Ectodermal cell (in vitro differentiated cells): ENCODE measurements around the gene ACAN.

ENCODE experiments used
- H3K27ac ChIP-seq: 2 replicates; pipeline ENCODE4 v1.7.0; 2013; ENCODE audit warnings: mild to moderate bottlenecking, low read depth, low read length; ENCODE audit not compliant: insufficient read depth, poor library complexity, severe bottlenecking
- H3K27me3 ChIP-seq: 2 replicates; pipeline ENCODE4 v1.7.0; 2013; ENCODE audit warnings: mild to moderate bottlenecking, low read length; ENCODE audit not compliant: insufficient read depth, control insufficient read depth, poor library complexity, severe bottlenecking
- H3K36me3 ChIP-seq: one replicate; pipeline ENCODE4 v1.7.0; 2013; ENCODE audit warnings: low read length; ENCODE audit not compliant: control insufficient read depth, insufficient read depth
- H3K4me1 ChIP-seq: one replicate; pipeline ENCODE4 v1.7.0; 2013; ENCODE audit warnings: low read length; ENCODE audit not compliant: control insufficient read depth, insufficient read depth
- H3K4me3 ChIP-seq: 2 replicates; pipeline ENCODE4 v1.7.0; 2013; ENCODE audit warnings: low read depth, low read length, control low read depth; ENCODE audit not compliant: insufficient read depth
- H3K9me3 ChIP-seq: 2 replicates; pipeline ENCODE4 v1.7.0; 2013; ENCODE audit warnings: mild to moderate bottlenecking, low read length, moderate library complexity; ENCODE audit not compliant: control insufficient read depth
- WGBS, 2 experiments: methylation state at CpG; one replicate each; pipeline ENCODE4 v1.1.7; 2013; ENCODE audit warnings: missing lambda C conversion rate in 2 of 2; 5-methylcytosine and 5-hydroxymethylcytosine counted together

The ACAN gene

DNA sequence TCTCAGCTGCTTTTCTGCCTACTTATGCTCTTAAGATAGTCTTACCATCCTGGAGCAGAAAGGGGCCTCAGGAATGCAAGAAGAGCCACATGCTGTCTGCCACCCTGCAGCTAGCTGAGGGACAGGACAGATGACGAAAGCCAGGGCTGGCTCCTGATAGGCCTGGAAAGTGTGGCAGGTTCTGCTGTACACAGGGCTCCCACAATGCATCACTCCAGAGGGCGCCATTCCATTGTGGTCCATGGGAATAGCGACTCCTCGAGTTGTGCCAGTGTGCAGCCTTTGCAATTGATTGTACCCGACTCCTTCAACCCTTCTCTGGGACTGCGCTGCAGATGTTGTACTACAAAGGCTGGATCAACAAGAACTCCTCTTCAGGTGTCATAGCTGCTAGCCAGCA lies 11.2 kb downstream of the ACAN start:
- Histone ChIP-seq H3K9me3 (no peaks in the 10 kb centered on the region), H3K4me1 (peaks cover 4% of the 10 kb centered on the region), H3K4me3 (no peak overlapping the region), H3K36me3 (no peaks in the 10 kb centered on the region), H3K27me3 (no peaks in the 10 kb centered on the region), H3K27ac (no peak overlapping the region)
- WGBS, 2 experiments: 89% methylated on average over 6 of the region's 6 CpGs

DNA sequence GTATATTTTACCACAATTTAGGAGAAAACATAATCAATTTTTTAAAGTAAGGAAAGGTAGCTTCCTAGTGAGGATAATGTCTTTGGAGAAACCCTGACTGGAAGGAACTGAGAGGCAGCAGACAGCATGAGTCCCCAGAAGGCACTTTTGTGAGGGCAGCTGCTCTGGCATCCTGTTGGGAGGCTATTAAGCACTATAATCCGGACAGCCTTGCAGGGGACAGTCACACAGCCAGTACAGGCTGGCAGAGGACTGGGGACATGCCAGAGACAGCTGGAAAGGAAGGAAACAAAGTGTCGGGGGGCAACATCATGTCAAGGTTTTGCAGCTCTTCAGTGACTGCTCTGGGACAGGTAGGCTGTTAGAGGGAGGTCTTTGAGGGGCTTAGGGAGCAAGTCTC lies 15.7 kb downstream of the ACAN start:
- no peaks in the 10 kb centered on the region for H3K36me3 ChIP-seq
- no peaks in the 10 kb centered on the region for H3K9me3 ChIP-seq
- H3K27me3 ChIP-seq: no peaks in the 10 kb centered on the region
- H3K27ac ChIP-seq: no peak overlapping the region
- no peaks in the 10 kb centered on the region for H3K4me1 ChIP-seq
- no peak overlapping the region for H3K4me3 ChIP-seq
- 63 to 69% methylated on average over 2 of the region's 2 CpGs for WGBS, 2 experiments

DNA sequence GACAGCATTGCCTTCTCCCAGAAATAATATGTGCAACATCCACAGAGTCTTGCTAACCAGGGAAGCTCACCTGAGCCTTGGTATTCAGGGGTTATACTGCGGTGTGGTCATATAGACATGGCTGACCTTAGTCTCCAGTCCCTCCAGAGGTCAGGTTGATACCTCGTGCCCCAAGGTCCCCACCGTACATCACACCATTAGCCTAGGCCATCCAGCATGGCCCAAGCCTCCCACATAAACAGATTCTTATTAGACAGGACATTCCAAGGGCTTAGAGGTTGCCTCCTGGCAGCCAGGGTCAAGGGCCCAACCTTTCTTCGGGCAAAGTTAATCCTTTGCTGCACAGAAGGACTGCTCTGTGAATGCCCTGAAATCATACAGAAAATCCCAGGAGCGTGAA lies 18.8 kb downstream of the ACAN start:
- Histone ChIP-seq H3K27me3 (no peaks in the 10 kb centered on the region), H3K36me3 (no peaks in the 10 kb centered on the region), H3K4me1 (no peaks in the 10 kb centered on the region), H3K27ac (no peak overlapping the region), H3K9me3 (no peaks in the 10 kb centered on the region), H3K4me3 (no peak overlapping the region)
- 93 to 95% methylated on average over 5 of the region's 5 CpGs for WGBS, 2 experiments

DNA sequence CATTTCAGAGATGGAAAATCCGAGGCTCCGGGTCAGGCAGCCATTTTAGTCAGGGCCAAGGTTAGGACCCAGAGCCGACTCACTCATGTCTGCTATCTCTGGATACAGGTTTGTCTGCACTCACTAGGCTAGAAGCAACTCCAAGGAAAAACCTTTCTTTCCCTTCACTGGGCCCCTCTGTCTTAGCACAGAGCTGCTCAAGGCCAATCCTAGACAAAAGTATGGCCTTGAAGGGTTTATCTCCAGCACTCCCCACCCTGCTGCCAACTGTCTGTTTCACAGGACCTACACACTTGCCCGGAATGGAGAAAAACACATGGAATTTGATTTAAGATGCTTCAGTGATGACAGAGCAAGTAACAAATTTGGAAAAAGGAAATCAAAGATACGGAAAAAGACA lies 25.6 kb downstream of the ACAN start:
- Histone ChIP-seq H3K4me1 (no peaks in the 10 kb centered on the region), H3K4me3 (no peak overlapping the region), H3K36me3 (no peaks in the 10 kb centered on the region), H3K9me3 (no peaks in the 10 kb centered on the region), H3K27me3 (no peaks in the 10 kb centered on the region), H3K27ac (no peak overlapping the region)
- 90 to 94% methylated on average over 5 of the region's 5 CpGs for WGBS, 2 experiments

DNA sequence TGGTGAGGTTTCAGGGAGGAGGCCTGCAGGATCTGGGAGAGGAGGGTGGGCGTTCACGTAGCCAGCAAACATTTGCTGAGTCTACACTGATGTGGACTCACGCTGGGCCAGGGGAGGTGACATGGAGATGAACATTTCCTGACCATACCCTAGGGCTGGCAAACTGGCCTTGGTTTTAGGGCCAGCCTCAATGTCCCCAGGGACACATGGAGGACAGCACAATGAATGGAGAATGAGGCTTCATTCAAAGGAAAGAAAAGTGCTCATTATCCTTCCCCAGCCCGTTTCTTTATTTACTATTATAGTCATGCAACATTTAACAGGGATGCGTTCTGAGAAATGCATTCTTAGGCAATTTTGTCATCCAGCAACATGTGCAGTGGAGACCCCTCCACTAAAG lies 26.8 kb downstream of the ACAN start:
- WGBS, 2 experiments: 76 to 84% methylated on average over 5 of the region's 5 CpGs
- Histone ChIP-seq H3K9me3 (no peaks in the 10 kb centered on the region), H3K27me3 (no peaks in the 10 kb centered on the region), H3K4me1 (no peaks in the 10 kb centered on the region), H3K27ac (no peak overlapping the region), H3K4me3 (no peak overlapping the region), H3K36me3 (no peaks in the 10 kb centered on the region)

DNA sequence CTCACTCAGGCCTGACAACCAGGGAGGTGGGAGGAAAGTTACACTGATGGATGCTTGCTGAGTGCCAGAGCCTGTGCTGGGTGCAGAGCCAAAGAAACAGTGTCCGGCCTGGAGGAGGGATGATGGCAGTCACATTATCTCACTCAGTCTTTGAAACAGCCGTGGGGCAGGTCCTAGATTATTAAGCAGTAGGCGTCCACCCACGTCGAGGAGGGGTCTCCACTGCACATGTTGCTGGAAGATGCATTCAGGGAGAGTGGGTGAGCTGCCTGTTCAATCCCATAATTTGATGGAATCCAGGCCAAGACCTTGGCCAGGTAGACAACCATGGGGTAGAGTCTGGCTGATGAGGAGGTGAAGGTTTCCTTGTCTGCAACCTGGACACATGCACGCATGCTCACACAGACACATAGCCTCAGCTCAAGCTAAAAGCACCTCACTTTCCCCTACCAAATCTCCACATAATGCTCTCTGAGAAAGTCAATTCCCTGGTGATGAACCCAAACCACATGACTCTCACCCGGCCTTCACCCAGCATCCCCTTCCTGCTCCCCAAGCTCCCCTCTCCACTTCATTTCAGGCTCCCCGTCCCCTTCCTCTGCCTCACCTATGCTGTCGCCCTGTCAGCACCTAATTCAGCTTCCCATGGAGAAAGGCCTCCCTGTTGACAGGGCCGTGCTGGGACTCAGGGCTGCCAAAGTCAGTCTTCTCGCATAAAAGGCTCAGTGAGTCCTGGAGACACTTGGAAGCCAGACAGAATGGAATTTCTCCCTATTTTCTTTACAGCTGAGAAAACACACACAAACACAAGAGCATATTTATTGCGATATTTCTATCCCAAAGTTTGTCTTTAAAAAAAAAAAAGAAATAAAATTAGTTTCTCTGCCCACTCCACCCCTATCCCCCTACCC lies 29.8 kb downstream of the ACAN start:
- Histone ChIP-seq H3K27ac (no peak overlapping the region), H3K27me3 (no peaks in the 10 kb centered on the region), H3K4me3 (no peak overlapping the region), H3K4me1 (no peaks in the 10 kb centered on the region), H3K9me3 (no peaks in the 10 kb centered on the region), H3K36me3 (no peaks in the 10 kb centered on the region)
- WGBS, 2 experiments: 87 to 89% methylated on average over 12 of the region's 12 CpGs

DNA sequence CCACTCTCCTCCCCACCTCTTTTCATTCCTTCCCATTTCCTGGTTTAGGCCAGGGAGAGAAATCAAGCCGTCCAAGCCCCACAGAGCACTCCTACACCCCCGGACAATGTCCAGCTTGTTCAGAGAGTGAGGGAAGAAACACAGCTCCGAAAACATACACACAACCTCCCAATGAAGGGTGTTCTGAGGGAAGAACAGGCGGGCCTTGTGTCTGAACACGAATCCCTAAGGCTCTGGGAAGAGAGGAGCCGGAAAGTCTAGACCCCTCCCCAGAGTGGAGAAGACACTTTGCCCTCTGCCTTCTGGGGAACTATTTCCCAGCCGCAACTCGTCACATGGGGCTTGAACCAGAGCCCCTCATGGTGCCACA lies 30.5 kb downstream of the ACAN start:
- no peak overlapping the region for H3K27ac ChIP-seq
- no peaks in the 10 kb centered on the region for H3K36me3 ChIP-seq
- H3K4me1 ChIP-seq: no peaks in the 10 kb centered on the region
- no peak overlapping the region for H3K4me3 ChIP-seq
- 76 to 85% methylated on average over 6 to 8 of the region's 8 CpGs for WGBS, 2 experiments
- H3K9me3 ChIP-seq: no peaks in the 10 kb centered on the region
- H3K27me3 ChIP-seq: no peaks in the 10 kb centered on the region

DNA sequence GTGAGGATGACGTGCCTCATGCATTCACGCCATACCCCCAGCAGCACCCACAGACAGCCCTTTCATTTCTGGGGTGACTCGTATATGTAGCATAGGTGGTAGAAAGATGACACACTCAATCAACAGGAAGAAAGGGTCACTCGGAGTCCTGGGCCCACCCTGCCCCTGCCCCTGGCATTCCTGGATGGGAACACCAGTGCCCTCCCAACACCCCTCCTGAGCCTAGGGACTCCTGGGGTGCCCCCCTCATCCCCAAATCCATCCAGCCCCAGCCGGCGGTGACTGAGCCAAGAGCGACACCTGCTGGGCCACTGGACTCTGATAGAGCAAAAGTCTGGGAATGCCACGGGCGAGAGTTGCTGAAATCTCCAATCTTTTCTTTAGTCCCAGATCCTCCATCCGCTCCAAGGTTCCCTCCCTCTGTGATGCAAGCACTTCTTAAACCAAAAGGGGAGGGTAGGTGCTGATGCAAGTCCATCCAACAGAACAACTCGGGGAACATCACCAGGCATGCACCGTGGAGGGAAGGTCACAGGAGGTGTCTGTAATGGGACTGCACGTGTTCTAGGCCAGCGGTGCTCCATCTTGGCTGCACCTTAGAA lies 31.1 kb downstream of the ACAN start:
- no peak overlapping the region for H3K27ac ChIP-seq
- 44 to 53% methylated on average over 13 to 14 of the region's 14 CpGs for WGBS, 2 experiments
- no peaks in the 10 kb centered on the region for H3K36me3 ChIP-seq
- no peaks in the 10 kb centered on the region for H3K9me3 ChIP-seq
- H3K4me1 ChIP-seq: no peaks in the 10 kb centered on the region
- no peak overlapping the region for H3K4me3 ChIP-seq
- H3K27me3 ChIP-seq: no peaks in the 10 kb centered on the region

DNA sequence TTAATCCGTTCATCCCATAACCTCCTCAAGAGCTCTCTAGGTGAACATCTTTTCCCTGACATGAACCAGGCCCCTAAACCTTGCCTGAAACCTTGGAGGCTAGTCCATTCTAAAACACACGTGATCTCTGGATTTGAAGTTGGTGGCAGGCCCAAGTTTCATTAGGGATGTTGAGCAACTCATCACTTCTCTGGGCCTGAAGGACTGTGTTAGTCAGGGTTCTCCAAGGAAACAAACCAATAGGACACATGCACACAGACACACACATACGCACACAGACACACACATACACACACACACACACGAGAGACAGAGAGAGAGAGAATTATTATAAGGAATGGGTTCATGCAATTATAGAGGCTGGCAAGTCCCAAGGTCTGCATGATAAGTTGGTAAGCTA lies 31.9 kb downstream of the ACAN start:
- no peak overlapping the region for H3K4me3 ChIP-seq
- H3K4me1 ChIP-seq: no peaks in the 10 kb centered on the region
- 91 to 93% methylated on average over 3 to 4 of the region's 4 CpGs for WGBS, 2 experiments
- no peaks in the 10 kb centered on the region for H3K36me3 ChIP-seq
- H3K9me3 ChIP-seq: no peaks in the 10 kb centered on the region
- H3K27me3 ChIP-seq: no peaks in the 10 kb centered on the region
- H3K27ac ChIP-seq: no peak overlapping the region

DNA sequence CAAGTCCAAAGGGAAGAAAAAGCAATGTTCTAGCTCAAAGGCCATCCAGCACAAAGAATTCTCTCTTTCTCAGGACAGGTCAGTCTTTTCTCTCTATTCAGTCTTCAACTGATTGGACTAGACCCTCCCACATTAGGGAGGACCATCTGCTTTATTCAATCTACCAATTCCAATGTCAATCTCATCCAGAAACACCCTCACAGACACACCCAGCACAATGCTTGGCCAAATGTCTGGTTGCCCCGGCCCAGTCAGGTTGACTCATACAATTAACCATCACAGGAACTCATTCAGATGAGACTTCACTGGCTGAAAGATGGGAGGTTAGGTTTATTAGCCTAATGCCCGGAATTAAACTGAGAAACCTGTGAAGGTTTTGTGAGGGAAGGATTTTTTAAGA lies 32.4 kb downstream of the ACAN start:
- Histone ChIP-seq H3K27me3 (no peaks in the 10 kb centered on the region), H3K9me3 (no peaks in the 10 kb centered on the region), H3K4me3 (no peak overlapping the region), H3K36me3 (no peaks in the 10 kb centered on the region), H3K4me1 (no peaks in the 10 kb centered on the region), H3K27ac (no peak overlapping the region)
- 90 to 96% methylated on average over 2 of the region's 2 CpGs for WGBS, 2 experiments
